ENCODE measurements around the gene G6PD.

DNA sequence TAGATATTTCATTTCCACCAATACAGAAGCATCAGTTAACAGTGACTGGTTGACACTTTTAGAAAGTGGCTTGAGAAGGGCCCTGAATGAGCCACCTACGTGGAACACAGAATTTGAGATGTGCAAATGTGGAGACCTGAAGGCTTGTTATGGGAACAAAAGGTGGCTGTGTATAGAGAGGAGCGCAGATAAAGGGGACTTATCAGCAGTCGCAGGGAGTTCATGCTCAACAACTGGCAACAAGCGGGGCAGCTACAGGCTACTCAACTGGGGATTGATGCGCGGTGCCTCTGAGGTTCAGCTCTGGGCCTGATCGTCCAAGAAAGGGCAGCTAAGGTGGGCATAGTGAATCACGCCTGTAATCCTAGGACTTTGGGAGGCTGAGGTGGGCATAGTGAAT lies 27.3 kb downstream of the G6PD start:
- TF ChIP-seq POLR2AphosphoS5 (IDR thresholded peaks at IDR 0.05; ENCODE audit: low read depth, low read length) (no peak), CTCF (IDR thresholded peaks at IDR 0.05) (no peak), TCF7L2 (IDR thresholded peaks at IDR 0.05; ENCODE audit: low read depth, low read length) (no peak), SIN3A (IDR thresholded peaks at IDR 0.05; ENCODE audit: borderline replicate concordance, insufficient read depth, low read depth, low read length) (no peak)
- TF ChIP-seq, protein P1, sequence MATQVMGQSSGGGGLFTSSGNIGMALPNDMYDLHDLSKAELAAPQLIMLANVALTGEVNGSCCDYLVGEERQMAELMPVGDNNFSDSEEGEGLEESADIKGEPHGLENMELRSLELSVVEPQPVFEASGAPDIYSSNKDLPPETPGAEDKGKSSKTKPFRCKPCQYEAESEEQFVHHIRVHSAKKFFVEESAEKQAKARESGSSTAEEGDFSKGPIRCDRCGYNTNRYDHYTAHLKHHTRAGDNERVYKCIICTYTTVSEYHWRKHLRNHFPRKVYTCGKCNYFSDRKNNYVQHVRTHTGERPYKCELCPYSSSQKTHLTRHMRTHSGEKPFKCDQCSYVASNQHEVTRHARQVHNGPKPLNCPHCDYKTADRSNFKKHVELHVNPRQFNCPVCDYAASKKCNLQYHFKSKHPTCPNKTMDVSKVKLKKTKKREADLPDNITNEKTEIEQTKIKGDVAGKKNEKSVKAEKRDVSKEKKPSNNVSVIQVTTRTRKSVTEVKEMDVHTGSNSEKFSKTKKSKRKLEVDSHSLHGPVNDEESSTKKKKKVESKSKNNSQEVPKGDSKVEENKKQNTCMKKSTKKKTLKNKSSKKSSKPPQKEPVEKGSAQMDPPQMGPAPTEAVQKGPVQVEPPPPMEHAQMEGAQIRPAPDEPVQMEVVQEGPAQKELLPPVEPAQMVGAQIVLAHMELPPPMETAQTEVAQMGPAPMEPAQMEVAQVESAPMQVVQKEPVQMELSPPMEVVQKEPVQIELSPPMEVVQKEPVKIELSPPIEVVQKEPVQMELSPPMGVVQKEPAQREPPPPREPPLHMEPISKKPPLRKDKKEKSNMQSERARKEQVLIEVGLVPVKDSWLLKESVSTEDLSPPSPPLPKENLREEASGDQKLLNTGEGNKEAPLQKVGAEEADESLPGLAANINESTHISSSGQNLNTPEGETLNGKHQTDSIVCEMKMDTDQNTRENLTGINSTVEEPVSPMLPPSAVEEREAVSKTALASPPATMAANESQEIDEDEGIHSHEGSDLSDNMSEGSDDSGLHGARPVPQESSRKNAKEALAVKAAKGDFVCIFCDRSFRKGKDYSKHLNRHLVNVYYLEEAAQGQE (IDR thresholded peaks at IDR 0.05; ENCODE audit: insufficient read depth in 1 of 2, low read depth in 2 of 2, low read length in 1 of 2): no peak

All from Panc1 (cell line).